OCI-LY1 (cell line): ENCODE results near the gene NBEAL1.
"Not testable (repeated sequence)": the region's sequence is repeated elsewhere in the genome, so short reads cannot be mapped to it uniquely, and the experiment has no call there.

Experiments used
- H2AFZ ChIP-seq: fragments of 200-600 bp; sonication (generic), shearing (Covaris generic); 2 replicates; pipeline ENCODE4 v1.6.0; 2014; ENCODE audit warnings: antibody characterized with exemption, mild to moderate bottlenecking, low read length
- H3F3A ChIP-seq: fragments of 200-600 bp; sonication (generic), shearing (Covaris generic); 2 replicates; pipeline ENCODE4 v1.6.0; 2014; ENCODE audit warnings: mild to moderate bottlenecking, antibody characterized with exemption, low read length, moderate library complexity; ENCODE audit not compliant: insufficient read depth
- H3K27ac ChIP-seq: fragments of 200-600 bp; sonication (generic); 2 replicates; pipeline ENCODE4 v1.5.1; 2014; ENCODE audit warnings: low read length, mixed run types, mild to moderate bottlenecking, low read depth; ENCODE audit not compliant: poor library complexity, severe bottlenecking
- H3K27me3 ChIP-seq: fragments of 200-600 bp; sonication (generic); 2 replicates; pipeline ENCODE4 v1.6.0; 2014; ENCODE audit warnings: antibody characterized with exemption, mild to moderate bottlenecking, low read length, moderate library complexity; ENCODE audit not compliant: insufficient read depth
- H3K36me3 ChIP-seq: fragments of 200-600 bp; sonication (generic); 2 replicates; pipeline ENCODE4 v1.6.1; 2014; ENCODE audit warnings: mild to moderate bottlenecking, antibody characterized with exemption, low read length, moderate library complexity, mixed read lengths; ENCODE audit not compliant: insufficient read depth
- H3K4me1 ChIP-seq: fragments of 200-600 bp; sonication (generic); 2 replicates; pipeline ENCODE4 v1.5.1; 2014; ENCODE audit warnings: mild to moderate bottlenecking, low read length, moderate library complexity; ENCODE audit not compliant: insufficient read depth, severe bottlenecking
- H3K4me2 ChIP-seq: fragments of 200-600 bp; sonication (generic), shearing (Covaris generic); 2 replicates; pipeline ENCODE4 v1.6.1; 2014; ENCODE audit warnings: low read length
- H3K4me3 ChIP-seq: fragments of 200-600 bp; sonication (generic); 2 replicates; pipeline ENCODE4 v1.5.1; 2014; ENCODE audit warnings: low read length, low read depth, mild to moderate bottlenecking, mixed read lengths; ENCODE audit not compliant: poor library complexity, severe bottlenecking
- H3K79me2 ChIP-seq: fragments of 200-600 bp; shearing (Covaris generic); 2 replicates; pipeline ENCODE4 v1.6.1; 2016; ENCODE audit warnings: mixed run types, low read length, mixed read lengths; ENCODE audit not compliant: insufficient read depth
- H3K9ac ChIP-seq: fragments of 200-600 bp; sonication (generic), shearing (Covaris generic); 2 replicates; pipeline ENCODE4 v1.6.1; 2014; ENCODE audit warnings: mild to moderate bottlenecking, low read length, mixed read lengths
- H3K9me2 ChIP-seq: fragments of 200-600 bp; sonication (generic), shearing (Covaris generic); 2 replicates; pipeline ENCODE4 v1.6.1; 2014; ENCODE audit warnings: low read depth, mild to moderate bottlenecking, low read length, mixed read lengths
- H3K9me3 ChIP-seq: fragments of 200-600 bp; shearing (Covaris generic); 2 replicates; pipeline ENCODE4 v1.6.1; 2014; ENCODE audit warnings: low read length, mixed read lengths
- H4K20me1 ChIP-seq: fragments of 200-600 bp; sonication (generic), shearing (Covaris generic); 2 replicates; pipeline ENCODE4 v1.6.0; 2016; ENCODE audit warnings: mild to moderate bottlenecking, low read length; ENCODE audit not compliant: insufficient read depth
- EZH2 ChIP-seq: fragments of 200-600 bp; sonication (generic), shearing (Covaris generic); IDR thresholded peaks from 2 replicates; pipeline ENCODE4 v1.8.0; 2017; ENCODE audit warnings: borderline replicate concordance, mixed run types, mild to moderate bottlenecking, antibody characterized with exemption, low read length, moderate library complexity, mixed read lengths
- TF ChIP-seq, protein P1 (sequence below): fragments of 200-600 bp; sonication (generic), shearing (Covaris generic); IDR thresholded peaks from 2 replicates; pipeline ENCODE4 v1.5.1; 2017; ENCODE audit warnings: mild to moderate bottlenecking, antibody characterized with exemption, low read length, moderate library complexity, mixed read lengths

The NBEAL1 gene

DNA sequence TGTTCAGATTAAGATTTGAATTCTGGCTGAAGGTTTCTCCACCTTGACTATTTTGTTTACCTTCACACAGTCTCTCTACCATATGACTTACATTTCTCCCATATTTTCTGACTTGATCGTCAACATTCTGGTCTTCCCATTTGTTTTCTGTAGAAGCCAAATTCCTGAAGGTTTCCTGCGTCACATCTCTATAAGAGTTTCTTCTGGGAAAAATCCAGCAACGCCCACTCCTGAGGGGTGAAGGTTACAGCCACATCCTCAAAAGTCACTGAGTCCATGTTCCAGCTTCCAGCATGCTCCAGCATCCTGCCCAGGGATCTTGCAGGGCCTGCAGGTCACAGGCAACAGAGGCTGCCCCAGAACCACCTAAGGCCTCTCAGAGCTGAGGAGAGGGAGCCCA lies 47.5 kb downstream of the NBEAL1 start:
- Histone ChIP-seq H2AFZ (no peak overlapping the region), H3K9me3 (no peaks in the 10 kb centered on the region; the same call in 1 of the 2 replicates), H3K9ac (no peak overlapping the region), H3K9me2 (no peaks in the 10 kb centered on the region), H3K36me3 (no peaks in the 10 kb centered on the region), H3K79me2 (no peaks in the 10 kb centered on the region), H3K27me3 (no peaks in the 10 kb centered on the region), H3F3A (no peaks in the 10 kb centered on the region), H3K4me1 (no peaks in the 10 kb centered on the region), H3K4me2 (no peak overlapping the region), H3K4me3 (no peak overlapping the region), H4K20me1 (no peaks in the 10 kb centered on the region), H3K27ac (no peak overlapping the region)
- no peak for TF ChIP-seq EZH2
- TF ChIP-seq, protein P1, sequence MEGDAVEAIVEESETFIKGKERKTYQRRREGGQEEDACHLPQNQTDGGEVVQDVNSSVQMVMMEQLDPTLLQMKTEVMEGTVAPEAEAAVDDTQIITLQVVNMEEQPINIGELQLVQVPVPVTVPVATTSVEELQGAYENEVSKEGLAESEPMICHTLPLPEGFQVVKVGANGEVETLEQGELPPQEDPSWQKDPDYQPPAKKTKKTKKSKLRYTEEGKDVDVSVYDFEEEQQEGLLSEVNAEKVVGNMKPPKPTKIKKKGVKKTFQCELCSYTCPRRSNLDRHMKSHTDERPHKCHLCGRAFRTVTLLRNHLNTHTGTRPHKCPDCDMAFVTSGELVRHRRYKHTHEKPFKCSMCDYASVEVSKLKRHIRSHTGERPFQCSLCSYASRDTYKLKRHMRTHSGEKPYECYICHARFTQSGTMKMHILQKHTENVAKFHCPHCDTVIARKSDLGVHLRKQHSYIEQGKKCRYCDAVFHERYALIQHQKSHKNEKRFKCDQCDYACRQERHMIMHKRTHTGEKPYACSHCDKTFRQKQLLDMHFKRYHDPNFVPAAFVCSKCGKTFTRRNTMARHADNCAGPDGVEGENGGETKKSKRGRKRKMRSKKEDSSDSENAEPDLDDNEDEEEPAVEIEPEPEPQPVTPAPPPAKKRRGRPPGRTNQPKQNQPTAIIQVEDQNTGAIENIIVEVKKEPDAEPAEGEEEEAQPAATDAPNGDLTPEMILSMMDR, result no peak

- not testable (repeated sequence) for H3F3A ChIP-seq, H2AFZ ChIP-seq, H3K9me3 ChIP-seq, H3K9me2 ChIP-seq, H3K79me2 ChIP-seq, H3K9ac ChIP-seq, H3K27ac ChIP-seq, H4K20me1 ChIP-seq, H3K36me3 ChIP-seq, H3K4me3 ChIP-seq, H3K4me2 ChIP-seq, H3K27me3 ChIP-seq
- H3K4me1 ChIP-seq, result peaks cover 14% of the 10 kb centered on the region
Observed at GRCh38 chr2:203066519-203067091, 51.9 kb downstream of the NBEAL1 start.

DNA sequence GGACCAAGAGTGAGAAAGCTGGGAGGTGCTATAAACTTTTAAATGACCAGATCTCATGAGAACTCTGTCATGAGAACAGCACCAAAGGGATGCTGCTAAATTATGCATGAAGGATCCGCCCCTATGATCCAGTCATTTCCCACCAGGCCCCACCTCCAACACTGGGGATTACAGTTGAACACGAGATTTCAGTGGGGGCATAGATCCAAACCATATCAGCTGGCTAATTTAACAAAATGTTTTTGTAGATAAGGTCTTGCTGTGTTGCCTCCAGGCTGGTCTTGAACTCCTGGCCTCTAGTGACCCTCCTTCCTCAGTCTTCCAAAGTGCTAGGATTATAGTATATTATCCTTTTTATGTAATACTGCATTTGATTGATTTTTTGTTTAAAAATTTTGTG lies 56.0 kb downstream of the NBEAL1 start:
- H2AFZ ChIP-seq, result no peak overlapping the region
- peak overlapping the region; percentile 18 for H3K27ac ChIP-seq
- H3K79me2 ChIP-seq, result no peaks in the 10 kb centered on the region
- H3F3A ChIP-seq, result no peaks in the 10 kb centered on the region
- H3K36me3 ChIP-seq, result no peaks in the 10 kb centered on the region
- no peak overlapping the region for H3K9ac ChIP-seq
- no peaks in the 10 kb centered on the region for H4K20me1 ChIP-seq
- no peaks in the 10 kb centered on the region for H3K27me3 ChIP-seq
- H3K4me3 ChIP-seq, result no peak overlapping the region
- no peaks in the 10 kb centered on the region for H3K9me2 ChIP-seq
- H3K4me2 ChIP-seq, result no peak overlapping the region
- H3K9me3 ChIP-seq, result no peaks in the 10 kb centered on the region; the same call in 1 of the 2 replicates
- TF ChIP-seq, protein P1, result no peak
- TF ChIP-seq EZH2, result no peak
- H3K4me1 ChIP-seq, result peaks cover 14% of the 10 kb centered on the region

DNA sequence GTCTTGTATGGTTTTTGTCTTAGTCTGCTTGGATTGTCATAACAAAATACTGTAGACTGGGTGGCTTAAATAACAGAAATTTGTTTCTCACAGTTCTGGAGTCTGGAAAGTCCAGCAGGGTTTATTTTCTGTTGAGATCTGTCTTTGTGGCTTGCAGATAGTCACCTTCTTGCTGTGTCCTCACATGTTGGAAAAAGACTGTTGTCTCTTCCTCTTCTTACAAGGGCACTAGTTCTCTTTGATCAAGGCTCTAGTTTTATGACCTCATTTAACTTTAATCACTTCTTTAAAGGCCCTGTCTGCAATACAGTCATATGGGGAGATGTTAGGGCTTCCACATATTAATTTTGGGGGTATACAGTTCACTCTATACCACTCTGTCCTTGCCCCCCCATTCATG lies 56.5 kb downstream of the NBEAL1 start:
- Histone ChIP-seq H3K4me2 (no peak overlapping the region), H3K36me3 (no peaks in the 10 kb centered on the region), H3K4me1 (peaks cover 14% of the 10 kb centered on the region), H2AFZ (no peak overlapping the region), H4K20me1 (no peaks in the 10 kb centered on the region), H3K4me3 (no peak overlapping the region), H3K27ac (peak overlapping the region; percentile 18), H3K27me3 (no peaks in the 10 kb centered on the region), H3K9me2 (no peaks in the 10 kb centered on the region), H3K9ac (no peak overlapping the region), H3K9me3 (no peaks in the 10 kb centered on the region; the same call in 1 of the 2 replicates), H3F3A (no peaks in the 10 kb centered on the region), H3K79me2 (no peaks in the 10 kb centered on the region)
- TF ChIP-seq EZH2, result no peak
- TF ChIP-seq, protein P1, result no peak
